Endothelial cell of umbilical vein (primary cell): ENCODE results near the gene EMC8. TPM values are rescaled to one million over a fixed set of nuclear protein-coding genes. Genes with fewer than 3 reads are reported as not detected.
A peak's percentile ranks its signal among the peaks of the same experiment; 100 is the strongest.

Source experiments
- BruUV-seq: library from RNA; stranded (reverse); fragments of 400-500 nt; replicated peaks from 2 replicates; lab custom pipeline; 2021; lab: Mats Ljungman, UMichigan
- CTCF ChIA-PET: fragments of 300-600, 350-600 bp; sonication (Branson Sonifier 250); formaldehyde crosslinking; loops from one replicate; lab custom pipeline; 2021; ENCODE audit warnings: antibody characterized with exemption, inconsistent platforms; lab: Charles Lee
- POLR2A ChIA-PET: fragments of 300-600, 350-600 bp; sonication (Branson Sonifier 250); formaldehyde crosslinking; loops from one replicate; lab custom pipeline; 2021; ENCODE audit warnings: antibody characterized with exemption, inconsistent platforms; lab: Charles Lee
- DNase-seq: peaks from one replicate; pipeline ENCODE4 v3.0.0-alpha.2; 2011; ENCODE audit warnings: low read depth, low spot score
- FAIRE-seq: peaks from 2 replicates; lab custom pipeline; 2011; peaks lifted over from hg19 to GRCh38; lab: Jason Lieb, UNC
- H2AFZ ChIP-seq: 2 replicates; pipeline ENCODE4 v1.6.0; 2012; ENCODE audit warnings: low read depth, low read length, control low read depth, inconsistent platforms
- H3K27ac ChIP-seq: 2 replicates; pipeline ENCODE4 v1.5.1; 2011; ENCODE audit warnings: low read depth, mild to moderate bottlenecking, control low read depth, low read length, moderate library complexity; ENCODE audit not compliant: insufficient read depth
- H3K27me3 ChIP-seq, 2 experiments: 2 replicates each; pipeline versions ENCODE4 v1.6.0 to v1.6.1; 2011; ENCODE audit warnings: low read length in 2 of 2, mixed read lengths in 1 of 2; ENCODE audit not compliant: control insufficient read depth in 2 of 2, insufficient read depth in 2 of 2
- H3K36me3 ChIP-seq, 2 experiments: 2 replicates in 1 of 2; 3 replicates in 1 of 2; pipeline ENCODE4 v1.5.1; 2011; ENCODE audit warnings: low read length in 2 of 2, mild to moderate bottlenecking in 1 of 2, moderate library complexity in 1 of 2; ENCODE audit not compliant: control insufficient read depth in 2 of 2, insufficient read depth in 2 of 2; ENCODE audit errors: extremely low read depth in 1 of 2
- H3K4me1 ChIP-seq: 3 replicates; pipeline ENCODE4 v1.5.1; 2011; ENCODE audit warnings: mild to moderate bottlenecking, low read length; ENCODE audit not compliant: control insufficient read depth, insufficient read depth; ENCODE audit errors: extremely low read depth
- H3K4me2 ChIP-seq: 2 replicates; pipeline ENCODE4 v1.6.1; 2011; ENCODE audit warnings: low read length, control low read depth, mixed read lengths; ENCODE audit not compliant: insufficient read depth
- H3K4me3 ChIP-seq, 3 experiments: fragments of 200-600 bp in 1 of 3; sonication (generic), shearing (Covaris generic) in 1 of 3; replicated peaks in 1 of 3; 2 replicates each; pipeline ENCODE4 v1.5.1; 2011 to 2016; ENCODE audit warnings: control low read depth in 3 of 3, low read length in 3 of 3, mild to moderate bottlenecking in 2 of 3, inconsistent platforms in 1 of 3, low read depth in 1 of 3, moderate library complexity in 1 of 3; ENCODE audit not compliant: insufficient read depth in 1 of 3
- H3K79me2 ChIP-seq: 2 replicates; pipeline ENCODE4 v1.6.0; 2012; ENCODE audit warnings: low read length, inconsistent platforms; ENCODE audit not compliant: control insufficient read depth, insufficient read depth
- H3K9ac ChIP-seq: replicated peaks from 2 replicates; pipeline ENCODE3; 2011; ENCODE audit warnings: low read length, control low read depth; ENCODE audit not compliant: insufficient read depth; ENCODE audit errors: extremely low read depth
- H3K9me1 ChIP-seq: replicated peaks from 3 replicates; pipeline ENCODE4 v1.6.0; 2011; ENCODE audit warnings: mild to moderate bottlenecking, low read length; ENCODE audit not compliant: control insufficient read depth, insufficient read depth; ENCODE audit errors: extremely low read depth
- H3K9me3 ChIP-seq: replicated peaks from 2 replicates; pipeline ENCODE4 v1.5.1; 2012; ENCODE audit warnings: low read length, inconsistent platforms; ENCODE audit not compliant: control insufficient read depth, insufficient read depth
- H4K20me1 ChIP-seq: replicated peaks from 2 replicates; pipeline ENCODE3; 2011; ENCODE audit warnings: mild to moderate bottlenecking, low read length; ENCODE audit not compliant: control insufficient read depth, insufficient read depth; ENCODE audit errors: extremely low read depth
- EZH2 ChIP-seq: IDR thresholded peaks from 2 replicates; pipeline ENCODE4 v1.6.1; 2012; ENCODE audit warnings: borderline replicate concordance, low read depth, mild to moderate bottlenecking, moderate library complexity, low read length, inconsistent platforms; ENCODE audit not compliant: severe bottlenecking
- FOS ChIP-seq: IDR thresholded peaks from 2 replicates; pipeline ENCODE4 v1.6.1; 2011; ENCODE audit warnings: mild to moderate bottlenecking, low read length, moderate library complexity, borderline replicate concordance; ENCODE audit not compliant: insufficient read depth
- GATA2 ChIP-seq: IDR thresholded peaks from 2 replicates; pipeline ENCODE4 v1.7.0; 2011; ENCODE audit warnings: low read depth, mild to moderate bottlenecking, moderate library complexity, mixed read lengths, low read length; ENCODE audit not compliant: insufficient read length, insufficient read depth
- JUN ChIP-seq: IDR thresholded peaks from 2 replicates; pipeline ENCODE4 v1.6.1; 2011; ENCODE audit warnings: borderline replicate concordance, low read depth; ENCODE audit not compliant: insufficient read length, insufficient read depth
- MYC ChIP-seq: IDR thresholded peaks from one replicate; pipeline ENCODE4 v1.6.1; 2011; ENCODE audit warnings: mild to moderate bottlenecking, low read depth, low read length
- POLR2A ChIP-seq: IDR thresholded peaks from 2 replicates; pipeline ENCODE4 v1.6.1; 2012; ENCODE audit warnings: low read depth, mild to moderate bottlenecking, control low read depth, low read length
- POLR2AphosphoS5 ChIP-seq: IDR thresholded peaks from 2 replicates; pipeline ENCODE4 v1.6.1; 2012; ENCODE audit warnings: low read depth, mild to moderate bottlenecking, control low read depth, low read length, moderate library complexity; ENCODE audit not compliant: insufficient read depth
- dilution Hi-C: fragments of 300-500 bp; cut with MboI; formaldehyde crosslinking; loops from one replicate; pipeline ENCODE4 v1.15.0; 2019; ENCODE audit warnings: low sequenced_read_pairs; ENCODE audit not compliant: extremely low pct_ligation_motif_present
- intact Hi-C: fragments of 100-400 bp; cut with micrococcal nuclease; formaldehyde crosslinking; loops from one replicate; pipeline ENCODE4 v1.10.0; 2022
- polyA plus RNA-seq, 4 experiments: library from polyadenylated mRNA; depleted of rRNA in 3 of 4; stranded (reverse) in 3 of 4; unstranded in 1 of 4; fragments of >200 nt; gene quantifications; 2 replicates each; pipeline versions ENCODE4 v1.2.1 to v1.2.3, GENCODE V29; 2011 to 2012; ENCODE audit warnings: missing spikeins in 1 of 4
- total RNA-seq: library from RNA; stranded (reverse); gene quantifications from 2 replicates; pipeline ENCODE4 v1.2.3, GENCODE V29; 2021
- TF ChIP-seq, protein P1 (sequence below): IDR thresholded peaks from 2 replicates; pipeline ENCODE4 v1.6.1; 2011; ENCODE audit not compliant: insufficient read depth, insufficient read length
- TF ChIP-seq, protein P2 (sequence below), 2 donors: IDR thresholded peaks; 1 replicate in 1 of 2; 2 replicates in 1 of 2; pipeline ENCODE4 v1.5.1; 2011; ENCODE audit warnings: low read length in 2 of 2, mild to moderate bottlenecking in 2 of 2, moderate library complexity in 2 of 2, control low read depth in 1 of 2, inconsistent platforms in 1 of 2, low read depth in 1 of 2; ENCODE audit not compliant: insufficient read depth in 1 of 2; ENCODE audit errors: extremely low read depth in 1 of 2

Gene EMC8
- total and polyA plus RNA-seq, 2 donors (not counting 3 experiments of a cell fraction or from before 2014, with no cell fraction given), result 51.2 to 59.6 TPM

DNA sequence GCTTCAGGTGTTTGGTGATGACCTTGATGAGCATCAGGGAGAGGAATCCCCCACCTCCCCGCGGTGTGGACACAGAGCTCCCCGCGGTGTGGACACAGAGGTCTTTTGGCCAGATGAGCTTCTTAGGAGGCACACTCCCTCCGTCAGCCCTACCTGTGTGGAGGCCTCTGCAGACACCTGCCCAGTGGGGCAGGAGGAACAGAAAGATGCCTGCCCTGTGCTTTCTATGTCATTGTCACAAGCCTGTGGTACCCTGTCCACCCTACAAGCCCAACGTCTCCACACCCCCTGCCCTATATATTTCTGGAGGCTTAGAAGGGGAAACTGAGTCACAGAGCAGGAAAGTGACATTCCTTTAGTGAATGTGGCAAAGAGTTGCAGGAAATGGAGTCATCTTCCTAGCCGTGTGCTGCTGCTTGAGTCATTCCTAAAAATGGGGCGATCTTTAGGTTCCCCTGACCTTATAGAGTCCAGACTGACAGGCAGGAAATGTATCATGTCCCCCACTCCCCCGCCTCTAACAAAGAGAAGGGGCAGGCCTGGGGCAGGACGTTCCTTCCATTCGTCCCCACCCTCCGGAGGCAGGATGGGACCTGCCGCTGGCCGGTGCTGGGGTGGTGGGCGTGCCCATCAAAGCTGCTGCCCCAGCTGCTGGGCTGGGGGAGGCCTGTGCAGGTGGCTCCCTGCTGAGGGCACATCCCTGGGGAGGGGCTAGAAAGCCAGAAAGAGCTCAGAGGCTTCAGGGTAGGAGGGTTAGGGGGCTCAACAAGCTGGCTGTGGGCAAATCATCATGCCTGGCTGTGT lies 47.4 kb downstream of the EMC8 start:
- peak overlapping the region; percentile 81 for H3K4me2 ChIP-seq
- BruUV-seq, result TSS peak; percentile 41
- peak overlapping the region; percentile 30 for H3K9ac ChIP-seq
- H3K36me3 ChIP-seq, result no peaks in the 10 kb centered on the region
- peaks cover 24% of the 10 kb centered on the region for H3K4me1 ChIP-seq
- intact Hi-C loops (loop anchor here (1.0 to 2.0 kb wide), 3 partner anchors 17 to 63 kb away; partner anchors contain the start of gene GINS2), dilution Hi-C loops (no loop called here)
- TF ChIP-seq EZH2 (no peak), JUN (peak; percentile 48), MYC (no peak), FOS (peak; percentile 99), POLR2A (no peak), GATA2 (no peak), POLR2AphosphoS5 (peak; percentile 80)
- TF ChIP-seq, protein P1, sequence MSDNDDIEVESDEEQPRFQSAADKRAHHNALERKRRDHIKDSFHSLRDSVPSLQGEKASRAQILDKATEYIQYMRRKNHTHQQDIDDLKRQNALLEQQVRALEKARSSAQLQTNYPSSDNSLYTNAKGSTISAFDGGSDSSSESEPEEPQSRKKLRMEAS, result no peak
- TF ChIP-seq, protein P2, sequence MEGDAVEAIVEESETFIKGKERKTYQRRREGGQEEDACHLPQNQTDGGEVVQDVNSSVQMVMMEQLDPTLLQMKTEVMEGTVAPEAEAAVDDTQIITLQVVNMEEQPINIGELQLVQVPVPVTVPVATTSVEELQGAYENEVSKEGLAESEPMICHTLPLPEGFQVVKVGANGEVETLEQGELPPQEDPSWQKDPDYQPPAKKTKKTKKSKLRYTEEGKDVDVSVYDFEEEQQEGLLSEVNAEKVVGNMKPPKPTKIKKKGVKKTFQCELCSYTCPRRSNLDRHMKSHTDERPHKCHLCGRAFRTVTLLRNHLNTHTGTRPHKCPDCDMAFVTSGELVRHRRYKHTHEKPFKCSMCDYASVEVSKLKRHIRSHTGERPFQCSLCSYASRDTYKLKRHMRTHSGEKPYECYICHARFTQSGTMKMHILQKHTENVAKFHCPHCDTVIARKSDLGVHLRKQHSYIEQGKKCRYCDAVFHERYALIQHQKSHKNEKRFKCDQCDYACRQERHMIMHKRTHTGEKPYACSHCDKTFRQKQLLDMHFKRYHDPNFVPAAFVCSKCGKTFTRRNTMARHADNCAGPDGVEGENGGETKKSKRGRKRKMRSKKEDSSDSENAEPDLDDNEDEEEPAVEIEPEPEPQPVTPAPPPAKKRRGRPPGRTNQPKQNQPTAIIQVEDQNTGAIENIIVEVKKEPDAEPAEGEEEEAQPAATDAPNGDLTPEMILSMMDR (IDR thresholded peaks at IDR 0.05; ENCODE audit: extremely low read depth in 1 of 2, insufficient read depth in 1 of 2, low read depth in 1 of 2, low read length in 2 of 2), result no peak
- peak overlapping the region; percentile 50 for H3K27ac ChIP-seq
- H3K27me3 ChIP-seq, result no peaks in the 10 kb centered on the region
- FAIRE-seq (peak; percentile 96), DNase-seq (peak; percentile 53)
- ChIA-PET POLR2A (no interaction called here), CTCF (interaction anchor here (0.8 to 1.4 kb wide), 8 partner anchors 8 to 35 kb away, joined by 3 to 4 read pairs (median 3); no protein-coding TSS in a partner anchor)
- no peaks in the 10 kb centered on the region for H3K9me3 ChIP-seq
- peaks cover 30% of the 10 kb centered on the region for H3K79me2 ChIP-seq
- no peaks in the 10 kb centered on the region for H4K20me1 ChIP-seq
- peak overlapping the region in 2 of 3 experiments; percentile 20 to 35 for H3K4me3 ChIP-seq
- H2AFZ ChIP-seq, result peak overlapping the region; percentile 26
- no peaks in the 10 kb centered on the region for H3K9me1 ChIP-seq
